Stimulated activated CD4-positive, alpha-beta T cell treated with anti-CD3 and anti-CD28 coated beads, Interleukin-1b, Interleukin-23, amount 100 ng/mL, for 4 hours (primary cell): ENCODE data around the gene TMEM175.

Experiments
- DNase-seq, 2 donors: peaks; one replicate each; pipeline ENCODE4 v3.0.0-alpha.2; 2020; ENCODE audit warnings: low read depth in 2 of 2

Gene TMEM175

GRCh38 chr4:946517-947471, 14.5 kb downstream of the TMEM175 start:
- no peak for DNase-seq

GRCh38 chr4:947491-947971, 15.3 kb downstream of the TMEM175 start:
- DNase-seq = no peak

- DNase-seq = no peak
These were observed 16.1 kb downstream of the TMEM175 start for GRCh38 chr4:948101-948935.

GRCh38 chr4:948936-949300, 16.7 kb downstream of the TMEM175 start:
- DNase-seq = no peak

GRCh38 chr4:949656-950055, 17.4 kb downstream of the TMEM175 start:
- DNase-seq = no peak

GRCh38 chr4:950136-951020, 18.1 kb downstream of the TMEM175 start:
- DNase-seq = no peak

GRCh38 chr4:951186-951585, 18.9 kb downstream of the TMEM175 start:
- DNase-seq = no peak

- DNase-seq = no peak
These were observed 19.6 kb downstream of the TMEM175 start for GRCh38 chr4:951594-952468.

- DNase-seq = no peak
These were observed 20.8 kb downstream of the TMEM175 start for GRCh38 chr4:952881-953573.

- DNase-seq = no peak
These were observed 21.3 kb downstream of the TMEM175 start for GRCh38 chr4:953574-953915.

- no peak for DNase-seq
These were observed 22.2 kb downstream of the TMEM175 start for GRCh38 chr4:954211-955020.

GRCh38 chr4:955161-955921, 23.1 kb downstream of the TMEM175 start:
- no peak for DNase-seq

GRCh38 chr4:955931-956381, 23.7 kb downstream of the TMEM175 start:
- no peak for DNase-seq

- DNase-seq = no peak
These were observed 24.4 kb downstream of the TMEM175 start for GRCh38 chr4:956531-957230.

GRCh38 chr4:957231-957580, 24.9 kb downstream of the TMEM175 start:
- DNase-seq = no peak

GRCh38 chr4:957581-958313, 25.5 kb downstream of the TMEM175 start:
- no peak for DNase-seq

GRCh38 chr4:958314-958665, 26.0 kb downstream of the TMEM175 start:
- DNase-seq = no peak
